Heart right ventricle (tissue), 16 donors: ENCODE data around the gene MFSD6. TPM values are rescaled to one million over a fixed set of nuclear protein-coding genes. Genes with fewer than 3 reads are reported as not detected.

Source experiments
- ATAC-seq, 8 donors: fragments of 200-7000 bp; cut with Tn5 transposase; one replicate each; pipeline ENCODE4 v1.9.1; 2020; ENCODE audit warnings: mild to moderate bottlenecking in 8 of 8, moderate library complexity in 8 of 8, moderate number of reproducible peaks in 1 of 8
- DNase-seq, 2 donors: peaks; one replicate each; pipeline ENCODE4 v3.0.0-alpha.2; 2020
- H3K27ac ChIP-seq, 10 donors: fragments of 200-600 bp; sonication (generic) in 2 of 10; one replicate each; pipeline versions ENCODE4 v1.5.0 to v1.8.0; 2020 to 2022; ENCODE audit warnings: mild to moderate bottlenecking in 3 of 10
- H3K27me3 ChIP-seq, 7 donors: fragments of 200-600 bp; one replicate each; pipeline ENCODE4 v1.8.0; 2021 to 2022; ENCODE audit warnings: mild to moderate bottlenecking in 2 of 7
- H3K36me3 ChIP-seq, 9 donors: fragments of 200-600 bp; sonication (generic) in 1 of 9; one replicate each; pipeline versions ENCODE4 v1.5.0 to v1.8.0; 2020 to 2022; ENCODE audit warnings: mild to moderate bottlenecking in 2 of 9
- H3K4me1 ChIP-seq, 9 donors: fragments of 200-600 bp; sonication (generic) in 1 of 9; one replicate each; pipeline versions ENCODE4 v1.5.0 to v1.8.0; 2020 to 2022; ENCODE audit warnings: mild to moderate bottlenecking in 4 of 9
- H3K4me3 ChIP-seq, 10 donors: fragments of 200-600 bp; sonication (generic) in 2 of 10; one replicate each; pipeline versions ENCODE4 v1.5.0 to v1.8.0; 2020 to 2022; ENCODE audit warnings: mild to moderate bottlenecking in 7 of 10, moderate library complexity in 2 of 10
- H3K9me3 ChIP-seq, 11 donors: fragments of 200-600 bp in 10 of 11; sonication (generic) in 2 of 11; one replicate each; pipeline versions ENCODE4 v1.5.0 to v1.8.0; 2013 to 2022; ENCODE audit warnings: mild to moderate bottlenecking in 2 of 11, control low read depth in 1 of 11, moderate library complexity in 1 of 11
- WGBS, 2 donors: extraction: QIAGEN DNeasy Blood & Tissue Kit; methylation state at CpG; one replicate each; pipeline ENCODE4 v1.1.7; 2013; ENCODE audit warnings: inconsistent platforms in 1 of 2; 5-methylcytosine and 5-hydroxymethylcytosine counted together
- intact Hi-C, 10 donors: fragments of 100-400 bp; cut with DNase I; formaldehyde crosslinking; loops; one replicate each; pipeline versions ENCODE4 v1.11.1 to v1.14.2; 2022
- polyA plus RNA-seq, 2 donors: library from polyadenylated mRNA; stranded (reverse); fragments of 200-250 nt; gene quantifications; one replicate each; pipeline ENCODE4 v1.2.3, GENCODE V29; 2013
- total RNA-seq, 10 donors: library from RNA; stranded (reverse); fragmentation: NEBNext Ultra II Directional in 3 of 10; extraction: Animal tissue kit (Norgen Biotek cat#: 25700) in 3 of 10; gene quantifications; one replicate each; pipeline versions ENCODE4 v1.2.1 to v1.2.4, GENCODE V29; 2021 to 2023
- TF ChIP-seq, protein P1 (sequence below), 9 donors: fragments of 200-600 bp; sonication (generic) in 2 of 9; IDR thresholded peaks; one replicate each; pipeline versions ENCODE4 v1.5.0 to v1.8.0; 2021 to 2022; ENCODE audit warnings: antibody characterized with exemption in 9 of 9, mild to moderate bottlenecking in 5 of 9, moderate library complexity in 1 of 9
- donor health status: Arrhythmogenic right ventricular cardiomyopathy.
- donor health status: ischemic (EF 13 %, LVEDD 7.1; RV severe dilation, severe dysfunction).
- donor health status: healthy with polysubstance abuse.
- donor health status: DM: no; HTN: yes; CAD: no.
- donor health status: DM: no; HTN: no; CAD: no.
- donor health status: ischemic (EF 25% LVEDD 6.9; RV normal size, moderate dysfunction).
- donor health status: ischemic (EF 25% LVEDD 5.7; RV mildly dilated, moderate dysfunction).
- donor health status: healthy.
- donor health status: DM: yes; HTN: yes; CAD: no.
- donor health status: Ischemic cardiomyopathy.
- donor health status: ischemic (EF 35%, LVEDD 5.7; RV mildly dilated, moderate dysfunction).
- donor health status: nonischemic (EF 11% LVEDD 7.7; RV severe dilation, severe dysfunction).
- donor health status: DM: yes; HTN: yes; CAD: no.
- donor health status: PGD.
- donor health status: ischemic (EF 29% LVEDD 5.4; RV normal size, mild dysfunction).
- donor health status: nonischemic (EF 23%, LVEDD 6.1; RV moderate dilation, normal function).

The MFSD6 gene
- total and polyA plus RNA-seq, 12 donors, result 9.7 to 26.7 (median 15.9) TPM

DNA sequence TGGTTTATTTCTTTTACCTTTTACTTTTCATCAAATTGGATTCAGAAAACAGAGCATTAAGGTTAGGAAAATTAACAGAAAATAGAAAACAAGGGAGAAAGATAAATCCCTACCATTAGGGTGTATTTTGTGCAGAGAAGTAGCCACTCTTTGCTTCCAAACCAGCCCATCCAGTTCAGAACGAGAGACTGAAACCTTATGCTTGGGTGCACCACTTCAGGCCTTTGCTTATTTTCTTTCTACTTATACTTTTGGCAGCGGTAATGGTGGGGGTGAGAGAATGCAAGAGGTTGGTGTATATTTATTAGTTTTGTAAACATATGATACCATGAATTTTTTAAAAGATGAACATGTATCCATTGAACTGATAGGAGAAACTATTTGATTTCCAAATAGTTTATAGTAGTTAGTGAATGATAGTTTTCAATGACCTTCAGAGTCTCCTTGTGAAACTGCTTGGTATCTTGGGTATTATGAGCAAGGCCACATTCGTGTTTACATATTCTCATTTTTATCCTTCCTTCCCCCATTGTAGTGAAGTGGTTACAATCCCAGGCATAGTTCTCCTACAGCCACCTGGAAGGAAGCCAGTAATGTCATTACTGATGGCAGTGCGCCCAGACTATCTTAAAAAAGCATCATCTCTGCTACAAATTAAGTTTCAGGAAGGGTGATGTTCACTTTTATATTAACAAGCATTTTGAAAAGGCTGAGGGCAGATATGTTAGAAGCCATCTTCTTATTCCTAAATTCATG lies 60.8 kb downstream of the MFSD6 start:
- Histone ChIP-seq H3K27me3 (no peaks in the 10 kb centered on the region), H3K27ac (peak overlapping the region; percentile 21 to 89 (median 82)), H3K4me1 (peaks cover 5 to 64% (median 40%) of the 10 kb centered on the region in 9 donors), H3K36me3 (peaks cover 0 to 9% (median 4%) of the 10 kb centered on the region in 9 donors), H3K4me3 (peak overlapping the region in 3 of 10 donors; percentile 10 to 16 (median 12)), H3K9me3 (no peaks in the 10 kb centered on the region)
- DNase-seq (peak; percentile 52 to 91), ATAC-seq (peak; percentile 82 to 93 (median 88))
- intact Hi-C loops, result loop anchor here in 5 of 10 donors (5.0 to 10.0 kb wide), 3 partner anchors 52 to 62 kb away; partner anchors contain the start of gene MFSD6 (in 2 of the 5)
- WGBS, 2 donors, result 12 to 20% methylated on average over 4 of the region's 4 CpGs
- TF ChIP-seq, protein P1, sequence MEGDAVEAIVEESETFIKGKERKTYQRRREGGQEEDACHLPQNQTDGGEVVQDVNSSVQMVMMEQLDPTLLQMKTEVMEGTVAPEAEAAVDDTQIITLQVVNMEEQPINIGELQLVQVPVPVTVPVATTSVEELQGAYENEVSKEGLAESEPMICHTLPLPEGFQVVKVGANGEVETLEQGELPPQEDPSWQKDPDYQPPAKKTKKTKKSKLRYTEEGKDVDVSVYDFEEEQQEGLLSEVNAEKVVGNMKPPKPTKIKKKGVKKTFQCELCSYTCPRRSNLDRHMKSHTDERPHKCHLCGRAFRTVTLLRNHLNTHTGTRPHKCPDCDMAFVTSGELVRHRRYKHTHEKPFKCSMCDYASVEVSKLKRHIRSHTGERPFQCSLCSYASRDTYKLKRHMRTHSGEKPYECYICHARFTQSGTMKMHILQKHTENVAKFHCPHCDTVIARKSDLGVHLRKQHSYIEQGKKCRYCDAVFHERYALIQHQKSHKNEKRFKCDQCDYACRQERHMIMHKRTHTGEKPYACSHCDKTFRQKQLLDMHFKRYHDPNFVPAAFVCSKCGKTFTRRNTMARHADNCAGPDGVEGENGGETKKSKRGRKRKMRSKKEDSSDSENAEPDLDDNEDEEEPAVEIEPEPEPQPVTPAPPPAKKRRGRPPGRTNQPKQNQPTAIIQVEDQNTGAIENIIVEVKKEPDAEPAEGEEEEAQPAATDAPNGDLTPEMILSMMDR (IDR thresholded peaks at IDR 0.05), result no peak

DNA sequence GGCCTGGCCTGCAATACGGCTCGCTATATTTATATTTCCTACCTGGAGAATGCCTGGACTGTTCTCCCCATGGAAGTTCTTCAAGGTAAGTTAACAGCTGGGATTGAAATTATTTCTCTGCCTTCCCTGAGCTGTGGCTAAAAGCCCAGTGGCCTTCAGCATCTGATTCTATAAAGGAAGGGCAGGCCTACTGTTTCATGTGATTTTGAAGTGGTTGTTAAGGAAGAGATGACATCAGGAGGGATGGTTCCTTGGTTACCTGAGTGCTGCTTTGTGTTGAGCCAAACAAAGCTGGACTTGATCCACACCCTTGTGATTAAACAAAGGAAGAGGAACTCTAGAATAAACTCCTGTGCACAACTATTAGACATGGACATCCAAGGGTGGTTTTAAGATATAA lies 61.6 kb downstream of the MFSD6 start:
- no peaks in the 10 kb centered on the region for H3K27me3 ChIP-seq
- 20 to 36% methylated on average over 2 of the region's 2 CpGs for WGBS, 2 donors
- intact Hi-C loops, result loop anchor here in 5 of 10 donors (5.0 to 10.0 kb wide), 3 partner anchors 52 to 62 kb away; partner anchors contain the start of gene MFSD6 (in 2 of the 5)
- DNase-seq (peak; percentile 16 to 82), ATAC-seq (peak; percentile 87 to 97 (median 94))
- peaks cover 0 to 9% (median 4%) of the 10 kb centered on the region in 9 donors for H3K36me3 ChIP-seq
- H3K4me3 ChIP-seq, result peak overlapping the region in 5 of 10 donors; percentile 4 to 16 (median 10)
- H3K4me1 ChIP-seq, result peaks cover 5 to 61% (median 40%) of the 10 kb centered on the region in 9 donors
- H3K9me3 ChIP-seq, result no peaks in the 10 kb centered on the region
- TF ChIP-seq, protein P1 (IDR thresholded peaks at IDR 0.05), result no peak
- peak overlapping the region; percentile 21 to 89 (median 82) for H3K27ac ChIP-seq

DNA sequence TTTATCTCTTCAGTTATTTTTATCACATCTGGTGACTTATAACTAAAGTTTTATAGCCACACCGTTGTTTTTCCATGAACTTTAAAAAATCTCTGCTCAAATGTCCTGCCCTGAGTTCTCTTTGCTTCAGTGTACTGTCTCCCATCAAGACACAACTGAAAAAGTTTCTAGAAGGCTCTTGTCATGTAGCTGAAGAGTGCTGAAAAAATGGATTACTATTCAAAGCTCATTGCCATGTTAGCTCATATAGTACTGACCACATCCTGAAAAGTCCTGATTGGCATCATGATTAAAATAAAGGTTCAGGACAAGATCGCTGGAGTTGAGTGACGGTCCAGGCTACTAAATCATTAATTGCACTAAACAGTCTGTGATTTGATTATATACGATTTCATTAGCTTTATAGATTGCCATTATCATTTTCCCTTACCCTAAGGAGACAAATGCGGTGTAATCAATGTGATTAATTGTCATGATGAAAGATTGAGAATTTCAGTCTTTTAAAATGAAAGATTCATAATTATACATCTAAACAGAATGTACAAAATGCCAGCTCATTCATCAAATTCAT lies 62.2 kb downstream of the MFSD6 start:
- TF ChIP-seq, protein P1 (IDR thresholded peaks at IDR 0.05), result no peak
- H3K4me3 ChIP-seq, result peak overlapping the region in 1 of 10 donors; percentile 10
- peaks cover 0 to 9% (median 4%) of the 10 kb centered on the region in 9 donors for H3K36me3 ChIP-seq
- no peak for ATAC-seq
- peaks cover 5 to 56% (median 40%) of the 10 kb centered on the region in 9 donors for H3K4me1 ChIP-seq
- 67 to 68% methylated on average over 5 of the region's 5 CpGs for WGBS, 2 donors
- intact Hi-C loops, result no loop called here
- peak overlapping the region; percentile 5 to 89 (median 82) for H3K27ac ChIP-seq
- H3K27me3 ChIP-seq, result no peaks in the 10 kb centered on the region
- DNase-seq, result no peak
- H3K9me3 ChIP-seq, result no peaks in the 10 kb centered on the region

DNA sequence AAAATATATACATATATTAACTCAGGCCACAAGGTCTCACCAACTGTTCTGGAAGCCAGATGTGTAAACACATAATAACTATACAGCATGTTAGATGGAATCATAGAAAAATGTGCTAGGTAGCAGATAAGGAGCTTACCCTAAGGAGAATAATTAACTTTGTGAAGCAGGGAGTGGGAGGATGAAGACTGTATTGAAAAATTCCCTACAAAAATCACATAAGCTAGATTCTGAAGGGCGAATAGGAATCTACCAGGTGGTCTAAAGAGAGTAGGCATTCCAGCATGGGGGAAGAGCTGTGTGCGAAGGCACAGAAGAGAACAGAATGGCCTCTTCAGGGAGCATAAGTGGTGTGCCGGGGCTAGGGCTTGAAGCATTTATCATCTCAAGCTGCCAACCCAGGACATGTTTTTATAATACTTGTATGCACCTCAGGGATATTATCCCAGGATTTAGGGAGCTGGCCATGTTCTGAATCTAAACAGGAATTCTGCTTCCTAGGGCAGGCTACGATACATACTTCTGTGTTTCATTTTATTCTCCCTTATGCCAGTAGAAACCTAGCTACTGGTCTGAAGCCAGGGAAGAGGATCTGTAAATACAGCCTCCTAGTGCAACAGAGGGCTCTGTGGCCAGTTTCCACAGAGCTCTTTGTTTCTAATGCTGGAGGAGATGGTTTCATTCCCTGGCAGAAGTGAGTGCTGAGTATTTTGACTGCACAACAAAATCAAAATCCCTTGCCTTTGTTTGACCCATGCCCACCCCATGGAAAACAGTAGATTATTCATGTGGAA lies 69.7 kb downstream of the MFSD6 start:
- H3K9me3 ChIP-seq, result no peaks in the 10 kb centered on the region
- H3K4me3 ChIP-seq, result no peak overlapping the region
- DNase-seq (no peak), ATAC-seq (peak in 7 of 8 donors; percentile 47 to 85 (median 67))
- TF ChIP-seq, protein P1 (IDR thresholded peaks at IDR 0.05), result no peak
- H3K27ac ChIP-seq, result peak overlapping the region in 5 of 10 donors; percentile 15 to 67 (median 26)
- intact Hi-C loops, result no loop called here
- no peaks in the 10 kb centered on the region for H3K36me3 ChIP-seq
- WGBS, 2 donors, result 46 to 60% methylated on average over 4 of the region's 4 CpGs
- peaks cover 0 to 27% (median 10%) of the 10 kb centered on the region in 9 donors for H3K4me1 ChIP-seq
- H3K27me3 ChIP-seq, result no peaks in the 10 kb centered on the region
